HepG2 (cell line): Measurements from ENCODE around the gene TMBIM1. TPM values are rescaled to one million over a fixed set of nuclear protein-coding genes. Genes with fewer than 3 reads are reported as not detected.

Source experiments
- ATAC-seq: fragments of 200-7000 bp; cut with Tn5 transposase; 3 replicates; pipeline ENCODE4 v1.9.1; 2020; ENCODE audit warnings: mild to moderate bottlenecking, moderate library complexity
- BruUV-seq: library from RNA; stranded (reverse); fragments of 400-500 nt; replicated peaks from 2 replicates; lab custom pipeline; 2021; lab: Mats Ljungman, UMichigan
- CTCF ChIA-PET: fragments of 300-600 bp; formaldehyde crosslinking; extraction: SDS; loops from one replicate; lab custom pipeline; 2021; ENCODE audit warnings: low total read pairs, inconsistent platforms, low intra/inter-chr PET ratio; lab: Yijun Ruan, JAX
- POLR2A ChIA-PET: fragments of 350-600 bp; sonication (Branson Sonifier 250); formaldehyde crosslinking; loops from one replicate; lab custom pipeline; 2020; ENCODE audit warnings: antibody characterized with exemption, inconsistent platforms; lab: Yijun Ruan, JAX
- DNase-seq: peaks from one replicate; pipeline ENCODE4 v3.0.0-alpha.2; 2015; ENCODE audit warnings: low spot score
- FAIRE-seq: peaks from 3 replicates; lab custom pipeline; 2011; peaks lifted over from hg19 to GRCh38; lab: Jason Lieb, UNC
- H2AFZ ChIP-seq: one replicate; pipeline ENCODE4 v1.6.1; 2011; ENCODE audit warnings: low read length, inconsistent platforms
- H3K27ac ChIP-seq: fragments of 300-600 bp; 3 replicates; pipeline ENCODE4 v1.8.0; 2011; ENCODE audit warnings: mixed run types, mild to moderate bottlenecking, mixed read lengths, low read length, inconsistent platforms; ENCODE audit not compliant: insufficient read depth; ENCODE audit errors: extremely low read length
- H3K27me3 ChIP-seq, 2 experiments: fragments of 200-600 bp in 1 of 2; 2 replicates in 1 of 2; 3 replicates in 1 of 2; pipeline versions ENCODE4 v1.6.0 to v1.8.0; 2011; ENCODE audit warnings: low read length in 2 of 2, mild to moderate bottlenecking in 2 of 2, moderate library complexity in 2 of 2, inconsistent platforms in 1 of 2; ENCODE audit not compliant: insufficient read depth in 2 of 2, control insufficient read depth in 1 of 2
- H3K36me3 ChIP-seq, 2 experiments: fragments of 200-600 bp in 1 of 2; replicated peaks in 1 of 2; 2 replicates in 1 of 2; 3 replicates in 1 of 2; pipeline versions ENCODE4 v1.5.1 to v1.8.0; 2011; ENCODE audit warnings: low read length in 2 of 2, inconsistent platforms in 1 of 2; ENCODE audit not compliant: insufficient read depth in 2 of 2, control insufficient read depth in 1 of 2
- H3K4me1 ChIP-seq: 2 replicates; pipeline ENCODE4 v1.5.1; 2012; ENCODE audit warnings: low read length, inconsistent platforms; ENCODE audit not compliant: insufficient read depth
- H3K4me2 ChIP-seq: 2 replicates; pipeline ENCODE4 v1.6.0; 2011; ENCODE audit warnings: low read depth, low read length, inconsistent platforms
- H3K4me3 ChIP-seq, 3 experiments: fragments of 200-600 bp in 1 of 3; sonication (generic), shearing (Covaris generic) in 1 of 3; replicated peaks in 1 of 3; 2 replicates each; pipeline ENCODE4 v1.5.1; 2011 to 2016; ENCODE audit warnings: low read length in 3 of 3, inconsistent platforms in 2 of 3, low read depth in 2 of 3, mild to moderate bottlenecking in 2 of 3, control low read depth in 1 of 3, mixed read lengths in 1 of 3; ENCODE audit not compliant: insufficient read depth in 1 of 3
- H3K79me2 ChIP-seq: one replicate; pipeline ENCODE4 v1.6.1; 2011; ENCODE audit warnings: low read length, inconsistent platforms; ENCODE audit not compliant: insufficient read depth
- H3K9ac ChIP-seq: 2 replicates; pipeline ENCODE4 v1.6.0; 2011; ENCODE audit warnings: mild to moderate bottlenecking, low read depth, low read length, inconsistent platforms; ENCODE audit not compliant: insufficient read depth
- H3K9me3 ChIP-seq: 2 replicates; pipeline ENCODE4 v1.5.1; 2012; ENCODE audit warnings: mild to moderate bottlenecking, low read length
- H4K20me1 ChIP-seq: 2 replicates; pipeline ENCODE4 v1.6.0; 2011; ENCODE audit warnings: inconsistent platforms, mild to moderate bottlenecking, low read length, moderate library complexity; ENCODE audit not compliant: insufficient read depth
- CHD2 ChIP-seq: IDR thresholded peaks from 2 replicates; pipeline ENCODE4 v1.6.1; 2011; ENCODE audit warnings: low read depth, low read length, improper control_type of control experiment
- DR1 ChIP-seq: sonication (generic); formaldehyde crosslinking; IDR thresholded peaks from 2 replicates; pipeline ENCODE4 v1.8.0; 2021; ENCODE audit warnings: mild to moderate bottlenecking, missing genetic modification reagents, inconsistent platforms
- MATR3 ChIP-seq: sonication (generic); formaldehyde crosslinking; IDR thresholded peaks from 2 replicates; pipeline ENCODE4 v1.4.0; 2020; ENCODE audit warnings: missing genetic modification reagents
- PITX1 ChIP-seq: sonication (generic); formaldehyde crosslinking; IDR thresholded peaks from 2 replicates; pipeline ENCODE4 v1.5.1; 2020; ENCODE audit warnings: mild to moderate bottlenecking, missing genetic modification reagents
- POLR2AphosphoS5 ChIP-seq: IDR thresholded peaks from 2 replicates; pipeline ENCODE4 v1.6.1; 2012; ENCODE audit warnings: low read depth, low read length
- POLR2G ChIP-seq: fragments of 200-400 bp; formaldehyde crosslinking; IDR thresholded peaks from 2 replicates; pipeline ENCODE4 v1.6.1; 2018; ENCODE audit warnings: mild to moderate bottlenecking, low read depth, low read length, moderate library complexity
- SPEN ChIP-seq: sonication (generic); formaldehyde crosslinking; IDR thresholded peaks from 2 replicates; pipeline ENCODE4 v1.5.1; 2020; ENCODE audit warnings: low read depth, mild to moderate bottlenecking, missing genetic modification reagents
- ZNF414 ChIP-seq: sonication (generic); formaldehyde crosslinking; IDR thresholded peaks from 2 replicates; pipeline ENCODE4 v1.5.0; 2020; ENCODE audit warnings: missing genetic modification reagents
- WGBS: methylation state at CpG from one replicate; pipeline ENCODE4 v1.1.6; 2017; ENCODE audit warnings: low lambda C conversion rate; 5-methylcytosine and 5-hydroxymethylcytosine counted together
- in situ Hi-C: cut with HindIII; loops from 2 replicates; pipeline ENCODE4 v1.10.0; 2017; ENCODE audit warnings: low pct_unique_long_range_greater_than_20kb; ENCODE audit not compliant: extremely low pct_ligation_motif_present
- intact Hi-C: fragments of 100-400 bp; cut with micrococcal nuclease; formaldehyde crosslinking; loops from one replicate; pipeline ENCODE4 v1.10.0; 2022; ENCODE audit not compliant: unreplicated experiment
- polyA plus RNA-seq, 8 experiments: library from polyadenylated mRNA; depleted of rRNA in 3 of 8; stranded (reverse) in 7 of 8; unstranded in 1 of 8; fragments of >200 nt; fragmentation: Illumina TruSeq in 4 of 8; extraction: Trizol in 4 of 8; gene quantifications; 2 replicates each; pipeline versions ENCODE4 v1.2.1 to v1.2.3, GENCODE V29; 2011 to 2016; ENCODE audit warnings: low read depth in 4 of 8, missing spikeins in 1 of 8, mixed read lengths in 1 of 8; ENCODE audit not compliant: insufficient read depth in 1 of 8
- total RNA-seq, 5 experiments: library from RNA; depleted of rRNA; stranded (reverse); fragments of >200 nt; fragmentation: Illumina TruSeq; extraction: Trizol; gene quantifications; 2 replicates each; pipeline ENCODE4 v1.2.3, GENCODE V29; 2016; ENCODE audit warnings: low read depth in 1 of 5

The TMBIM1 gene
- total and polyA plus RNA-seq, 2 of the 13 experiments (the other 11 are each of a cell fraction or from before 2014, with no cell fraction given), result 127 to 139 TPM

DNA sequence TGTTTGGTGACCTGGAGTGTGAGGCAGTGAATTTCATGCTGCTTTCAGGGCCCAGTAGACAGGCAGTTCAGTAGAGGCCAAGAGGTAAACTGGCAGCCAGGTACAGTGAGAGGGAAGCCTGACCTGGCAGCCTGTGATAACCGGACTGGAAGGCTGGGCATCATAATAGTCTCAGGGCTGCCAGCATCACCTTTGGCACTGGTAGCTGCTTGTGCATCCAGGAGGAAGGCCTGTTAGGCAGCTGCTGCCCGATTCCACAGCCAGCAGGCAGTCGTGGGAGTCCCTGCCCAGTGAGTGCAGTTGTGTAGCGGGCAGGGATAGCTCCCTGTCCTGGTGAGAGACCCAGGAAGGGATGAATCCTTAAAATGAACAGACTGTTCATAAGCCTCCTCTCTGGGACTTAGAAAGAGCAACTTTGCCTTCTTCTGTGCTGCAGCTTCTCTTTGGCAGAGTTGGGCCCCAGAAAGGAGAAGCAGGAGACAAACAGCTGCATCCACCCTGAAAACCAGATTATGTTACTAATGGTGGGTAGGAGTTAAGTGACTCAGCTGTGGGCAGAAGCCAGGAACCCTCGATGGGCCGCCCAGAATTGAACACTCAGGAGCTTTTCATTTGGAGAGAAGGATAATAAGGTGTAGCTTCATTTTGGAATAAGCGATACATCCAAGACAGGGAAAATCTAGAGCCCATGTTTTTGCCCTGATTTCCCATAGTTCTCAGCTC, 39.6 kb downstream of the TMBIM1 start (continued):
- no peak for TF ChIP-seq DR1
- no peak for TF ChIP-seq ZNF414 (CRISPR knock-in tag)
- no peak for TF ChIP-seq POLR2AphosphoS5
- TF ChIP-seq MATR3, result no peak
- no peak for TF ChIP-seq POLR2G

DNA sequence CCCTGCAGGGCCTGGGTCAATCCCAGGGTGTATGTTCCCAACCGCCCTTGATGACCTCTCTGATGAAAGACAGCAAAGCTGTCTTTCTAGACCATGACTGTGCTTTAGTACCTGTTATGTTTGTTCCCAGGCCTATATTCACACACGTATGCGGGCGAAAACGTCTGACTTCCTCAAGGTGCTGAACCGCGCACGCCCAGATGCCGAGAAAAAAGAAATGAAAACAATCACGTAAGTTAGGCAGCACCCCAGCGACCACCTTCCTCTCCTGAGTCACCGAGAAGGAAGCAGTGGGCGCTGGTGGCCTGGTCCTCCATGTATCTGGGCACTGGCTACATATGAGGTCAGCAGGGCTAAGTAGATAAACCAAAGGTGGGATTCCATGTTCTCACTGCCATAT, 42.6 kb downstream of the TMBIM1 start:
- Histone ChIP-seq H3K36me3 (peaks cover 61 to 91% of the 10 kb centered on the region in 2 experiments), H3K9me3 (no peaks in the 10 kb centered on the region), H3K27ac (no peak overlapping the region), H4K20me1 (peaks cover 5% of the 10 kb centered on the region; the same call in 1 of the 2 replicates), H2AFZ (no peak overlapping the region), H3K4me3 (no peak overlapping the region), H3K9ac (no peak overlapping the region), H3K27me3 (no peaks in the 10 kb centered on the region), H3K79me2 (no peaks in the 10 kb centered on the region), H3K4me1 (peaks cover 13% of the 10 kb centered on the region), H3K4me2 (no peak overlapping the region)
- DNase-seq (no peak), ATAC-seq (no peak), FAIRE-seq (no peak)
- BruUV-seq, result no TSS peak
- TF ChIP-seq PITX1 (CRISPR knock-in tag) (no peak), SPEN (no peak), CHD2 (no peak)
- intact Hi-C loops, result no loop called here
- ChIA-PET POLR2A (no interaction called here), CTCF (no interaction called here)
- in situ Hi-C loops, result no loop called here
- WGBS, result 97% methylated on average over 13 of the region's 13 CpGs
